NCI-H2029 (cell line): ENCODE results near the gene PALMD.

Experiments used
- DNase-seq: peaks from one replicate; lab custom pipeline; 2025; lab: John Stamatoyannopoulos, UW

Gene PALMD

GRCh38 chr1:99700020-99700419, 54.1 kb downstream of the PALMD start:
- DNase-seq = no peak

- DNase-seq = no peak
These were observed 56.3 kb downstream of the PALMD start for GRCh38 chr1:99702221-99702620.

GRCh38 chr1:99704356-99704816, 58.5 kb downstream of the PALMD start:
- DNase-seq = peak; percentile 31

GRCh38 chr1:99705385-99705784, 59.5 kb downstream of the PALMD start:
- no peak for DNase-seq

- DNase-seq = peak; percentile 51
These were observed 61.7 kb downstream of the PALMD start for GRCh38 chr1:99707535-99708142.

GRCh38 chr1:99710994-99711393, 65.1 kb downstream of the PALMD start:
- DNase-seq = no peak

- DNase-seq = no peak
These were observed 67.1 kb downstream of the PALMD start for GRCh38 chr1:99713006-99713405.

GRCh38 chr1:99717005-99717404, 71.1 kb downstream of the PALMD start:
- no peak for DNase-seq

GRCh38 chr1:99723251-99723650, 77.3 kb downstream of the PALMD start:
- no peak for DNase-seq

GRCh38 chr1:99725996-99726395, 80.1 kb downstream of the PALMD start:
- no peak for DNase-seq

- no peak for DNase-seq
These were observed 80.5 kb downstream of the PALMD start for GRCh38 chr1:99726407-99726806.

- DNase-seq = no peak
These were observed 80.9 kb downstream of the PALMD start for GRCh38 chr1:99726818-99727217.

GRCh38 chr1:99727575-99728185, 81.8 kb downstream of the PALMD start:
- no peak for DNase-seq

- no peak for DNase-seq
These were observed 82.8 kb downstream of the PALMD start for GRCh38 chr1:99728494-99729235.

GRCh38 chr1:99731384-99731783, 85.5 kb downstream of the PALMD start:
- no peak for DNase-seq

GRCh38 chr1:99735852-99736251, 89.9 kb downstream of the PALMD start:
- DNase-seq = no peak

GRCh38 chr1:99737016-99737415, 91.1 kb downstream of the PALMD start:
- no peak for DNase-seq

GRCh38 chr1:99738858-99739465, 93.0 kb downstream of the PALMD start:
- no peak for DNase-seq

- no peak for DNase-seq
These were observed 94.2 kb downstream of the PALMD start for GRCh38 chr1:99740141-99740540.
